H1 (cell line): ENCODE measurements around the gene OST4. TPM values are rescaled to one million over a fixed set of nuclear protein-coding genes. Genes with fewer than 3 reads are reported as not detected.

ENCODE experiments used
- CTCF ChIA-PET: fragments of 300-600 bp; sonication (Branson Sonifier 250); formaldehyde crosslinking; loops from one replicate; lab custom pipeline; 2021; ENCODE audit not compliant: partially characterized antibody; lab: Charles Lee
- POLR2A ChIA-PET: fragments of 300-600 bp; sonication (Branson Sonifier 250); formaldehyde crosslinking; loops from one replicate; lab custom pipeline; 2021; ENCODE audit warnings: inconsistent platforms; ENCODE audit not compliant: partially characterized antibody; lab: Charles Lee
- DNase-seq, 2 experiments: peaks; one replicate each; pipeline versions ENCODE4 v3.0.0 to v3.0.0-alpha.2; 2010 to 2022; ENCODE audit warnings: low spot score in 2 of 2, low read depth in 1 of 2, mixed read lengths in 1 of 2
- FAIRE-seq: peaks from 2 replicates; lab custom pipeline; 2011; peaks lifted over from hg19 to GRCh38; lab: Jason Lieb, UNC
- H2AFZ ChIP-seq: 2 replicates; pipeline ENCODE4 v1.8.1; 2012; ENCODE audit warnings: low read length, inconsistent platforms
- H2AK5ac ChIP-seq: 2 replicates; pipeline ENCODE4 v1.6.1; 2013; ENCODE audit warnings: low read depth, low read length
- H2BK120ac ChIP-seq: replicated peaks from 2 replicates; pipeline ENCODE3; 2013; ENCODE audit warnings: low read depth, low read length, inconsistent platforms
- H2BK12ac ChIP-seq: 2 replicates; pipeline ENCODE4 v1.6.1; 2013; ENCODE audit warnings: low read depth, low read length
- H2BK15ac ChIP-seq: 2 replicates; pipeline ENCODE4 v1.6.1; 2013; ENCODE audit warnings: low read length
- H2BK20ac ChIP-seq: 2 replicates; pipeline ENCODE4 v1.6.1; 2013; ENCODE audit warnings: low read length
- H2BK5ac ChIP-seq: 2 replicates; pipeline ENCODE4 v1.6.1; 2013; ENCODE audit warnings: low read depth, low read length
- H3K14ac ChIP-seq: 2 replicates; pipeline ENCODE4 v1.6.1; 2013; ENCODE audit warnings: inconsistent platforms; ENCODE audit not compliant: insufficient read length
- H3K18ac ChIP-seq: 2 replicates; pipeline ENCODE4 v1.6.1; 2013; ENCODE audit warnings: low read length; ENCODE audit errors: extremely low read depth
- H3K23ac ChIP-seq: 2 replicates; pipeline ENCODE4 v1.6.1; 2013; ENCODE audit warnings: inconsistent platforms; ENCODE audit not compliant: insufficient read length
- H3K23me2 ChIP-seq: 2 replicates; pipeline ENCODE4 v1.6.1; 2013; ENCODE audit warnings: low read depth, low read length
- H3K27ac ChIP-seq: 2 replicates; pipeline ENCODE4 v1.6.1; 2011; ENCODE audit warnings: low read depth, low read length, inconsistent platforms
- H3K27me3 ChIP-seq, 4 experiments: replicated peaks in 1 of 4; 1 replicate in 1 of 4; 2 replicates in 3 of 4; pipeline versions ENCODE4 v1.6.1 to v1.8.1; 2011 to 2013; ENCODE audit warnings: low read length in 3 of 4, mild to moderate bottlenecking in 3 of 4, inconsistent platforms in 2 of 4, mixed read lengths in 2 of 4, moderate library complexity in 1 of 4; ENCODE audit not compliant: control insufficient read depth in 3 of 4, insufficient read depth in 3 of 4; ENCODE audit errors: extremely low read depth in 1 of 4
- H3K36me3 ChIP-seq, 4 experiments: 2 replicates each; pipeline versions ENCODE4 v1.6.1 to v1.8.1; 2011 to 2013; ENCODE audit warnings: mild to moderate bottlenecking in 4 of 4, low read length in 3 of 4, moderate library complexity in 2 of 4, control low read depth in 1 of 4, inconsistent platforms in 1 of 4; ENCODE audit not compliant: insufficient read depth in 4 of 4, control insufficient read depth in 2 of 4
- H3K4ac ChIP-seq: replicated peaks from 2 replicates; pipeline ENCODE3; 2013; ENCODE audit warnings: low read length, low read depth, mixed read lengths, inconsistent platforms; ENCODE audit not compliant: insufficient read length
- H3K4me1 ChIP-seq, 4 experiments: replicated peaks in 1 of 4; 1 replicate in 1 of 4; 2 replicates in 3 of 4; pipeline versions ENCODE4 v1.6.1 to v1.8.1; 2011 to 2013; ENCODE audit warnings: low read length in 3 of 4, inconsistent platforms in 2 of 4, mixed read lengths in 1 of 4; ENCODE audit not compliant: insufficient read depth in 4 of 4, control insufficient read depth in 3 of 4
- H3K4me2 ChIP-seq, 2 experiments: 2 replicates each; pipeline versions ENCODE4 v1.6.1 to v1.8.1; 2011 to 2013; ENCODE audit warnings: low read depth in 2 of 2, low read length in 2 of 2, control low read depth in 1 of 2, inconsistent platforms in 1 of 2, mild to moderate bottlenecking in 1 of 2; ENCODE audit not compliant: insufficient read depth in 1 of 2
- H3K4me3 ChIP-seq, 4 experiments: fragments of 200-600, 300-600 bp in 1 of 4; sonication (generic), shearing (Covaris generic), sonication (Bioruptor Twin) in 1 of 4; 2 replicates each; pipeline versions ENCODE4 v1.5.1 to v1.8.1; 2011 to 2016; ENCODE audit warnings: low read length in 4 of 4, low read depth in 3 of 4, control low read depth in 2 of 4, inconsistent platforms in 2 of 4, mild to moderate bottlenecking in 2 of 4, mixed read lengths in 1 of 4, moderate library complexity in 1 of 4; ENCODE audit not compliant: insufficient read depth in 2 of 4; ENCODE audit errors: extremely low read depth in 1 of 4
- H3K56ac ChIP-seq: replicated peaks from 2 replicates; pipeline ENCODE3; 2013; ENCODE audit warnings: low read depth, mild to moderate bottlenecking, mixed read lengths, low read length, inconsistent platforms; ENCODE audit not compliant: insufficient read length
- H3K79me1 ChIP-seq: 2 replicates; pipeline ENCODE4 v1.6.1; 2013; ENCODE audit warnings: low read depth, low read length, control low read depth
- H3K79me2 ChIP-seq, 2 experiments: 2 replicates each; pipeline versions ENCODE4 v1.6.1 to v1.8.1; 2012 to 2013; ENCODE audit warnings: low read length in 2 of 2, mild to moderate bottlenecking in 2 of 2, inconsistent platforms in 1 of 2; ENCODE audit not compliant: insufficient read depth in 2 of 2, control insufficient read depth in 1 of 2
- H3K9ac ChIP-seq, 4 experiments: replicated peaks in 1 of 4; 1 replicate in 1 of 4; 2 replicates in 3 of 4; pipeline versions ENCODE4 v1.6.1 to v1.8.1; 2011 to 2013; ENCODE audit warnings: low read depth in 3 of 4, low read length in 3 of 4, control low read depth in 2 of 4, mild to moderate bottlenecking in 2 of 4, moderate library complexity in 2 of 4, inconsistent platforms in 1 of 4; ENCODE audit errors: extremely low read depth in 1 of 4
- H3K9me3 ChIP-seq, 2 experiments: 2 replicates each; pipeline versions ENCODE4 v1.6.1 to v1.8.1; 2012 to 2013; ENCODE audit warnings: mild to moderate bottlenecking in 2 of 2, moderate library complexity in 2 of 2, control low read depth in 1 of 2, inconsistent platforms in 1 of 2, low read depth in 1 of 2, low read length in 1 of 2, mixed read lengths in 1 of 2; ENCODE audit not compliant: insufficient read depth in 2 of 2
- H4K20me1 ChIP-seq, 2 experiments: replicated peaks in 1 of 2; 2 replicates each; pipeline versions ENCODE3 to v1.8.1; 2011 to 2013; ENCODE audit warnings: inconsistent platforms in 2 of 2, low read length in 2 of 2, mild to moderate bottlenecking in 1 of 2; ENCODE audit not compliant: insufficient read depth in 2 of 2, control insufficient read depth in 1 of 2
- H4K5ac ChIP-seq: 2 replicates; pipeline ENCODE4 v1.6.1; 2013; ENCODE audit warnings: low read length, low read depth, mixed read lengths, inconsistent platforms; ENCODE audit not compliant: insufficient read length
- H4K8ac ChIP-seq: 2 replicates; pipeline ENCODE4 v1.8.0; 2013; ENCODE audit warnings: mild to moderate bottlenecking, moderate library complexity, low read length, inconsistent platforms; ENCODE audit not compliant: insufficient read depth; ENCODE audit errors: extremely low read depth
- H4K91ac ChIP-seq: replicated peaks from 2 replicates; pipeline ENCODE3; 2013; ENCODE audit warnings: low read length, mixed read lengths, inconsistent platforms; ENCODE audit not compliant: insufficient read length
- ASH2L ChIP-seq: fragments of 200-600, 300-600 bp; sonication (generic); IDR thresholded peaks from one replicate; pipeline ENCODE4 v1.7.1; 2017; ENCODE audit warnings: low read length
- BACH1 ChIP-seq: IDR thresholded peaks from 2 replicates; pipeline ENCODE4 v1.6.1; 2012; ENCODE audit warnings: low read length, improper control_type of control experiment
- JUND ChIP-seq: IDR thresholded peaks from 2 replicates; pipeline ENCODE4 v1.6.1; 2011; ENCODE audit warnings: mild to moderate bottlenecking, improper control_type of control experiment, low read length
- KDM4A ChIP-seq: IDR thresholded peaks from one replicate; pipeline ENCODE4 v1.7.1; 2012; ENCODE audit warnings: low read depth, mild to moderate bottlenecking, moderate library complexity, low read length, inconsistent platforms; ENCODE audit not compliant: severe bottlenecking
- SRF ChIP-seq: IDR thresholded peaks from 2 replicates; pipeline ENCODE4 v1.6.1; 2011; ENCODE audit warnings: mild to moderate bottlenecking, low read depth, low read length, moderate library complexity
- TCF12 ChIP-seq: IDR thresholded peaks from 2 replicates; pipeline ENCODE4 v1.6.1; 2011; ENCODE audit warnings: low read depth, mild to moderate bottlenecking, low read length
- ZNF274 ChIP-seq: IDR thresholded peaks from 2 replicates; pipeline ENCODE4 v1.7.0; 2012; ENCODE audit warnings: low read length, borderline replicate concordance; ENCODE audit errors: extremely low read depth
- WGBS, 2 experiments: shearing (Covaris generic) in 1 of 2; methylation state at CpG; one replicate each; pipeline versions ENCODE4 v1.1.6 to v1.1.7; 2013 to 2015; ENCODE audit warnings: low lambda C conversion rate in 2 of 2, mixed read lengths in 2 of 2, inconsistent platforms in 1 of 2, low coverage in 1 of 2, missing lambda C conversion rate in 1 of 2; ENCODE audit not compliant: insufficient replicate concordance in 2 of 2, insufficient coverage in 1 of 2, insufficient read length in 1 of 2; ENCODE audit errors: extremely low coverage in 1 of 2, missing lambda C conversion rate in 1 of 2; 5-methylcytosine and 5-hydroxymethylcytosine counted together
- polyA plus RNA-seq, 7 experiments: library from polyadenylated mRNA; depleted of rRNA in 3 of 7; stranded (reverse) in 5 of 7; unstranded in 2 of 7; fragments of >200 nt in 5 of 7; fragments of 200-250 nt in 2 of 7; gene quantifications; 1 replicate in 5 of 7; 2 replicates in 1 of 7; 4 replicates in 1 of 7; pipeline versions ENCODE4 v1.2.1 to v1.2.3, GENCODE V29; 2011 to 2013; ENCODE audit warnings: missing spikeins in 2 of 7, mixed read lengths in 2 of 7
- total RNA-seq: library from RNA; stranded (reverse); fragmentation: NEBNext Ultra II Directional; extraction: Animal tissue kit (Norgen Biotek cat#: 25700); gene quantifications from 2 replicates; pipeline ENCODE4 v1.2.1, GENCODE V29; 2021

OST4 gene
- total and polyA plus RNA-seq, 2 of the 8 experiments (the other 6 are each of a cell fraction or from before 2014, with no cell fraction given), result 225 to 865 TPM

- DNase-seq (peak in 1 of 2 experiments; percentile 87), FAIRE-seq (no peak)
- Histone ChIP-seq H4K91ac (peak overlapping the region; percentile 76), H3K79me2 (no peaks in the 10 kb centered on the region), H3K14ac (no peak overlapping the region), H3K4me1 (no peaks in the 10 kb centered on the region; a peak in 4 of 7 replicates), H3K79me1 (no peaks in the 10 kb centered on the region), H3K4me2 (peak overlapping the region; percentile 72 to 97), H3K56ac (peak overlapping the region; percentile 32), H3K36me3 (peaks cover 15 to 29% (median 22%) of the 10 kb centered on the region in 4 experiments), H3K27ac (0 out of 2 replicates have a peak overlapping the region, but pooled peaks have one; percentile 45), H2AK5ac (no peak overlapping the region), H4K8ac (peak overlapping the region; percentile 54; the same call in 1 of the 2 replicates), H2BK5ac (peak overlapping the region; percentile 63; the same call in 1 of the 2 replicates), H2BK12ac (0 out of 2 replicates have a peak overlapping the region, but pooled peaks have one; percentile 27), H3K9me3 (no peaks in the 10 kb centered on the region), H2AFZ (peak overlapping the region; percentile 73; the same call in 1 of the 2 replicates), H3K23me2 (peaks cover 13% of the 10 kb centered on the region), H2BK15ac (no peak overlapping the region), H3K4ac (peak overlapping the region; percentile 45), H3K18ac (no peak overlapping the region), H2BK120ac (no peak overlapping the region), H3K27me3 (no peaks in the 10 kb centered on the region), H4K20me1 (peaks cover 0 to 4% of the 10 kb centered on the region in 2 experiments), H3K9ac (peak overlapping the region; percentile 56 to 73 (median 64); a peak in 6 of 7 replicates), H3K4me3 (peak overlapping the region; percentile 80 to 88 (median 87)), H2BK20ac (no peak overlapping the region), H3K23ac (no peak overlapping the region), H4K5ac (peak overlapping the region; percentile 45)
- 16% methylated on average over 17 of the region's 24 CpGs; no CpG with 5 or more reads in 1 of the 2 experiments for WGBS, 2 experiments
- POLR2A ChIA-PET, result interaction anchor here (0.7 to 19.3 kb wide), 10 partner anchors 9 to 206 kb away, joined by 3 to 441 read pairs (median 6); partner anchors contain the start of genes EMILIN1, OST4 and TMEM214
- CTCF ChIA-PET, result interaction anchor here (1.0 to 18.3 kb wide), 5 partner anchors 13 to 35 kb away, joined by 3 to 160 read pairs (median 5); partner anchors contain the start of genes EMILIN1 and KHK
- TF ChIP-seq ASH2L (peak; percentile 16), JUND (no peak), ZNF274 (no peak), SRF (no peak), TCF12 (no peak), BACH1 (0 out of 2 replicates have a peak, but pooled peaks have one; percentile 16), KDM4A (peak; percentile 21)
Observed at GRCh38 chr2:27051902-27052645, 19.4 kb downstream of the OST4 start.
